Epithelial cell of esophagus (primary cell): ENCODE results near the gene SYP.
"Not testable (repeated sequence)": the region's sequence is repeated elsewhere in the genome, so short reads cannot be mapped to it uniquely, and the experiment has no call there.

ENCODE experiments used
- DNase-seq: peaks from one replicate; pipeline ENCODE4 v3.0.0; 2010; ENCODE audit warnings: low read depth
- H3K4me3 ChIP-seq: 2 replicates; pipeline ENCODE4 v1.5.1; 2011; ENCODE audit warnings: mild to moderate bottlenecking, low read length, control low read depth
- CTCF ChIP-seq: IDR thresholded peaks from 2 replicates; pipeline ENCODE4 v1.5.1; 2011; ENCODE audit warnings: low read depth, mild to moderate bottlenecking, low read length, control low read depth, inconsistent platforms; ENCODE audit not compliant: insufficient read depth; ENCODE audit errors: missing control alignments

SYP gene

GRCh38 chrX:49177873-49178480 lies 22.0 kb downstream of the SYP start:
- no peak for DNase-seq
- H3K4me3 ChIP-seq = no peak overlapping the region
- TF ChIP-seq CTCF = no peak

GRCh38 chrX:49177338-49177833 lies 22.6 kb downstream of the SYP start:
- no peak for TF ChIP-seq CTCF
- peak; percentile 64 for DNase-seq
- H3K4me3 ChIP-seq = no peak overlapping the region

GRCh38 chrX:49176421-49177326 lies 23.3 kb downstream of the SYP start:
- no peak for TF ChIP-seq CTCF
- DNase-seq = peak; percentile 83
- no peak overlapping the region for H3K4me3 ChIP-seq

GRCh38 chrX:49175435-49176274 lies 24.3 kb downstream of the SYP start:
- no peak for TF ChIP-seq CTCF
- H3K4me3 ChIP-seq = no peak overlapping the region
- DNase-seq = no peak

GRCh38 chrX:49174723-49175122 lies 25.3 kb downstream of the SYP start:
- DNase-seq = peak; percentile 47
- no peak for TF ChIP-seq CTCF
- H3K4me3 ChIP-seq = no peak overlapping the region

GRCh38 chrX:49173544-49173943 lies 26.4 kb downstream of the SYP start:
- H3K4me3 ChIP-seq = peak overlapping the region; percentile 51
- not testable (repeated sequence) for DNase-seq

- DNase-seq = peak; percentile 81
- no peak for TF ChIP-seq CTCF
- peak overlapping the region; percentile 51 for H3K4me3 ChIP-seq
Observed at GRCh38 chrX:49172280-49172780, 27.7 kb downstream of the SYP start.
